NOMO-1 (cell line): ENCODE data around the gene DBP.
"Not testable (repeated sequence)": the region's sequence is repeated elsewhere in the genome, so short reads cannot be mapped to it uniquely, and the experiment has no call there.

ENCODE experiments used
- DNase-seq, 2 experiments: peaks; one replicate each; lab custom pipeline; 2025; ENCODE audit not compliant: unreplicated experiment in 2 of 2; lab: John Stamatoyannopoulos, UW

The DBP gene, protein sequence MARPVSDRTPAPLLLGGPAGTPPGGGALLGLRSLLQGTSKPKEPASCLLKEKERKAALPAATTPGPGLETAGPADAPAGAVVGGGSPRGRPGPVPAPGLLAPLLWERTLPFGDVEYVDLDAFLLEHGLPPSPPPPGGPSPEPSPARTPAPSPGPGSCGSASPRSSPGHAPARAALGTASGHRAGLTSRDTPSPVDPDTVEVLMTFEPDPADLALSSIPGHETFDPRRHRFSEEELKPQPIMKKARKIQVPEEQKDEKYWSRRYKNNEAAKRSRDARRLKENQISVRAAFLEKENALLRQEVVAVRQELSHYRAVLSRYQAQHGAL

DNA sequence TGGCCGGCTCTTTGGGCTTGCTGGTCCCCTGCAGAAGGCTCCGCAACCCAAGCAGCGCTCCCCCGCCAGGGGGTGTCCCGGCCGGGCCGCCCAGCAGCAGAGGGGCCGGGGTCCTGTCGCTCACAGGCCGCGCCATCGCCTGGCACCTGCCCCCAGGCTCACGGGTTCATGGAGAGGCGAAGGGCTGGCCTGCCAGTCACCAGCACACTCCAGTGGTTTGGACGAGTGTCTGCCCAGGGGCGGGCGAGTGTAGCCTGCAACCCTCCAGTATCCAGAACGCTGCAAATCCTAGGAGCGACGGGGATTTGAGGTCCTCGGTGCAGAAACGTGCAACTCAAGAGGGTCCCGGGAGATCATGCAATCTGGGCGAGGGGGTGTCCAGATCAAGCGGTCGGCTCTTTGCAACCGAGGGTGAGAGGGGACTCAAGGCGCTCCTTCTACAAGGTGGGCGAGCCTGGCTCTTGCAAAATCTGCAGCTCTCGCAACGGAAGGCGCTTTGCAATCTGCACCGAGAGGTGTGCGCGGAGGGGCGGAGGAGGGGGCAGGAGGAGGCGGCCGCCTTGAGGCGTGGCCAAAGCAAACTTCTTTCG is at the start of gene DBP:
Gene DBP, minus strand, starts transcription at position 521 of the 590 bp plus-strand sequence. Its CDS starts 385 bp downstream, at position 136.
- DNase-seq: peak in 1 of 2 experiments; percentile 69

DNA sequence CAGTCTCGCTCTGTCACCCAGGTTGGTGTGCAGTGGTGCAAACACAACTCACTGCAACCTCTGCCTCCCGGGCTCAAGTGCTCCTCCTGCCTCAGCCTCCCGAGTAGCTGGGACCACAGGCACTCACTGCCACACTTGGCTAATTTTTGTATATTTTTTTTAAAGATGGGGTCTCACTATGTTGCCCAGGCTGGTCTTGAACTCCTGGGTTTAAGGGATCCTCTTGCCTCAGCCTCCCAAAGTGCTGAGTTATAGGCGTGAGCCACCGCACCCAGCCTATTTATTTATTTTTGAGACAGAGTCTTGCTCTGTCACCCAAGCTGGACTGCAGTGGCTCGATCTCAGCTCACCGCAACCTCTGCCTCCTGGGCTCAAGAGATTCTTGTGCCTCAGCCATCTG is 49.5 kb upstream of the DBP start:
- DNase-seq: not testable (repeated sequence)

DNA sequence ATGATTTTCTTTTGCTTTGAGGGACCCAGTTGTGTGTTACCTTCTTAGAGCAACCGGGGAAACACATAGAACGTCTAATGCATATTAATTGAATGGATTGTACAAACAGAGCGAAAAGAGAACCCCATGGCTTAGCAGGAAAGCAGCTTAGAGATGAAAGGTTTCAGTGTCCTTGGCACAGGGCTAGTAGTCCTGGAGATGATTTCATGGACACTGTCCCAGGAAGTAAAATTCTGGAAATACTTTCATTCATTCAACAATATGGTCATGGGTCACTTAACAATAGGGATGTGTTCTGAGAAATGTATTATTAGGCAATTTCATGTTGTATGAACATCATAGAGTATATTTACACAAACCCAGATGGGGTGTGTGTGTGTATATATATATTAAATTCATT is 48.9 kb upstream of the DBP start:
- no peak for DNase-seq

DNA sequence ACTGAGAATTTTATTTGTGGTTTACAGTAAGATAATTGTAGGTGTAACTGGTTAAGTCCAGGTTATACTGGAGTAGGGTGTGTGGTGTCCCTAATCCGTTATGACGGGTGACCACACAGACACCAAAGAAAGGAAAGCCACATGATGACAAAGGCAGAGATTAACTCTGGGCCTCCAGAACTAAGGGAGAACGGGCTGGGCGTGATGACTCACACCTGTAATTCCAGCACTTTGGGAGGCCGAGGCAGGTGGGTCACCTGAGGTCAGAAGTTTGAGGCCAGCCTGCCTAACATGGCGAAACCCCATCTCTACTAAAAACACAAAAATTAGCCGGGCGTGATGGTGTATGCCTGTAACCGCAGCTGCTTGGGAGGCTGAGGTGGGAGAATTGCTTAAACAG is 48.4 kb upstream of the DBP start:
- DNase-seq: no peak

DNA sequence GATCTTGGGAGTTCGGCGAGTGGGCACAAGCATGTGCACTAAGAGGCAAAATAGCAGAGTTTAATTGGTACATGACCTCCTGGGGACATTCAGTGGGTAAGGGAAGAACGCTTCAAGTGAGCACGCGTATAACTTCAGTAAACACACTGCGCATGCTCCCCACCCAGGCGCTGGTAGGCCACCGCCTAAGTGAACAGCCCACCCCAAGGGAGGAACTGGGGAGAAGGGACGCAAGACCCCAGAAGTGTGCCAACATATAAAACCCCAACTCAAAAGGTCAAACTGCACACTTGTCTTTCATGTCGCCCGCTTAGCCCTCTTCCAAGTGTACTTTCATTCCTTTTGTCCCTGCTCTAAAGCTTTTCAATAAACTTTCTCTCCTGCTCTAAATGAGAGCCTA is 46.2 kb upstream of the DBP start:
- DNase-seq: no peak

DNA sequence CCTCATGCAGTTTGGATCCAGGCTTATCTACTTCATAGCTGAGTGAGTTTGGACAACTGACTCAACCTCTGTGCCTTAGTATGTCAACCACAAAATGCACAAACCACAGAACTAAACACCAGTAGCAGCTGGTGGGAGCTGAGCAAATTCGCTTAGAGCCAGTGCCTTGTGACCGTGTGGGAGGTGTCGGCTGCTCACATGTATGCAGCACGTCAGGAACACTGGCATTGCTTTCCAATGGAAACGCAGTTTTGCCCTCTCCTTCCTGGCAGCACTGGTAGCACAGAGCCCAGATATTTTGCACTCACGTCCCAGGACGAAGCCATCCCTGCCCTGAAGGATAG is 43.9 kb upstream of the DBP start:
- DNase-seq: no peak

DNA sequence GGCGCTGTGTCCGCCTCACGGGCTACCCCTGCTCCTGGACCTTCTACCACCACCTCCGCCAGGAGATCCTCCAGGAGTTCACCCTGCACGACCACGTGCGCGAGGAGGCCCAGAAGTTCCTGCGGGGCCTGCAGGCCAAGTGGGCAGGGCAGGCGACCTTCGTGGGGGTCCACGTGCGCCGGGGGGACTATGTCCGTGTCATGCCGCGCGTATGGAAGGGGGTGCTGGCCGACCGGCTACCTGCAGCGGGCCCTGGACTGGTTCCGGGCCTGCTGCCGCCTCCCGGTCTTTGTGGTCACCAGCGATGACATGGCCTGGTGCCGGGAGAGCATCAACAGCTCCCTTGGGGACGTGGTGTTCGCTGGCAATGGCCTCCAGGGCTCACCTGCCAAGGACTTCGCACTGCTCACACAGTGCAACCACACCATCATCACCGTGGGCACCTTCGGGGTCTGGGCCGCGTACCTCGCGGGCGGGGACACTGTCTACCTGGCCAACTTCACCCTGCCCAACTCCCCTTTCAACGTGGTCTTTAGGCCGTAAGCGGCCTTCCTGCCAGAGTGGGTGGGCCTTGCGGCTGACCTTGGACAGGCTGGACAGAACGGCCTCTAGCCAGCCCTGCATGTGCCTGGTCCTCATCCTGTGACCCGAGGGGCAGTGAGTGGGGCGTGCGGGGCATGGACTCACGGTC is 43.4 kb upstream of the DBP start:
- DNase-seq: no peak

DNA sequence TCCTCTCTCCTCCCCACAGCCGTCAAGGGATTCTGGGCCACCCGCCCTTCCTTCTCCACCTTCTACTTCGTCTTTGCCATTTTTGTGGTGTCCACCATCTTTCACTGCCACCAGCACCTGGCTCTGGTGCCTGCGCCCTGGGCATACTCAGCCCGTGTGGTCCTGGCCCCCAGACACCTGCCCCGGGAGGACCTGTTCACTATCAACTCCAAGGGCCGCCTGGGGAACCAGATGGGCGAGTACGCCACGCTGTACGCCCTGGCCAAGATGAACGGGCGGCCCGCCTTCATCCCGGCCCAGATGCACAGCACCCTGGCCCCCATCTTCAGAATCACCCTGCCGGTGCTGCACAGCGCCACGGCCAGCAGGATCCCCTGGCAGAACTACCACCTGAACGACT is 42.8 kb upstream of the DBP start:
- DNase-seq: not testable (repeated sequence)

DNA sequence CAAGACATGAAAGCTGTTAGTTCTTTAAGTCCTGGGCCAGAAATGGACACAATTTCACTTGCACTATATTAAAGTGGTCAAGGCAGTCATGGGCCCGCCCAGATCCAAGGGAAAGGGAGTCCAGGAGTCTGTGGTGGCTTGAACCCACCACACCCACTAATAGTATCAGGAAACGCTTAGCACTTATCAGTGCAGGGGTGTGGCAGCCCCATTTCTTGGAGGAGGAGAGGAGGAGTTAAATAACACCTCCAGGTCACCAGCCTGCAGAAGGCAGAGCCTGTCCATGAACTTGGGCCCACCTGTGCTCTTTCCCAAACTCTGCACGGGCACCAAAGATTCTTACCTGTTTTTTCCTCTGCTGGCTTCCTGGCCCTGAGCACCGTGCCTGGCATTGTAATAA is 41.0 kb upstream of the DBP start:
- DNase-seq: no peak

DNA sequence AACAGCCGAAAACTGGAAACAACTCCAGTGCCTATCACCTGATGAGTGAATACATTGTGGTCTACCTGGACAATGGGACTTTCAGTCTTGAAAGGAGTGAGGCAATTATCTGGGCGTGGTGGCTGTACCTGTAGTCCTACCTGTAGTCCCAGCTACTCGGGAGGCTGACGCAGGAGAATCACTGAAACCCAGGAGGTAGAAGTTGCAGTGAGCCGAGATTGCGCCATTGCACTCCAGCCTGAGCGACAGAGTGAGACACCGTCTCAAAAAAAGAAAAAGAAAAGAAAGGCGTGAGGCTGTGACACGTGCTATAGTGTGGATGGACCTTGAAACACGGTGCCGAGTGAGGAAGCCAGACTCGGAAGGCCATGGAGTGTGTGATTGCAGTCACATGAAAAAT is 39.7 kb upstream of the DBP start:
- DNase-seq: no peak

DNA sequence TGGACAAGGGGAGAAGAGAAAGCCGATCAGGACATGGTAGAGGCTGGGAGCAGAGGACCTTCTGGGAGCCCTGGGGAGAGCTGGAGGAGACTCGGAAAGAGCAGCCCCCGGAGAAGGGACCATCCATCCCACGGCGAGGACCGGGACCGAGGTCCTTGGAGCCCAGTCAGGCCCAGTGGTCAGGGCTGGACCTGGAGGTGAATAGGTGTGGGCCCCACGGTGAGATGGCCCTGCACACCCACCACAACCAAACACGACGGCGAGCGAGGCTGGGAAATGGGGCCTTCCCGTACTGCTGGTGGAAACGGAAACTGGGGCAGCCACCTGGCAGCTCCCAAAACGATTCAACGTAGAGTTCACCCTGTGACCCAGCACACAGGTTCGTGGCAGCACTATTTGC is 39.3 kb upstream of the DBP start:
- DNase-seq: no peak

DNA sequence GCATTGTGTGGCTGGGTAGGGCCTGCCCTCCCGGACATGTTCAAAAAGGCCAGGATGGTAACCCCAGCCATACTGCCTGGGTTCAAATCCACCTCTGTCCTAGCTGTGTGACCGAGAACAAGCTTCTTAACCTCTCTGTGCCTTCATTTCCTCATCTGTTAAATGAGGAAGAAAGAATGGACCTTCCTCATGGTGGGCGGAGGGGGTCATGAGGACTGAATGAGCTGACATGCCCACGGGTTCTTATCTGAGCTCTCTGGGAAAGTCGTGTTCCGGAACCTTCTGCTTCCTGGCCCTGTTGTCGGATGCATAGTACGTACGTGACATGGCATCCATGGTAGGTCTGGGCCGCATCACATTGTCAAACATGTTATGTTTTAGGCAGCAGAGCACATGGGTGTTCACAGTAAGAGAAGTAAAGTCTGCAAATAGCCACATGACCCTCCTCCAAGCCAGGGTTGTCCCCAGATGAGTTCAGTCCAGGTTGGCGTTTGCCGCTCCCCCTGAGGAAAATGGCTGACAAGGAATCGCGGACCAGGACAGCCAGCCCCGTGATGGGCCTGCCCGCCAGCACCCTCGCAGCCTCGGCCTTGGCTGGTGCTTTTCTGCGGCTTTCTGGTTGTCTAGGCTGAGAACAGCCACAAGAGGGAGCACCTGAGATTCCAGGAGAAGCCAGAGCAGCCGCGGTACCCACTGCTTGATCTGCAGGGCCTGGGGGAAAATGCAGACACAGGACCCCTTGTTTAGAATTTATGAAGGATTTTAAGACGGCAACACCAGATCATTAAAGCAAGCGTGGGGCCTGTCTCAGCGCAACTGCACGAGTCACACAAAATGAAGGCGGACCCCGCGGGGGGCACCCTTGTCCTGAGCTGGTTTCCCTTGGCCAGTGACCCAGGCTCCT is 38.0 kb upstream of the DBP start:
- DNase-seq: peak; percentile 40 to 67

DNA sequence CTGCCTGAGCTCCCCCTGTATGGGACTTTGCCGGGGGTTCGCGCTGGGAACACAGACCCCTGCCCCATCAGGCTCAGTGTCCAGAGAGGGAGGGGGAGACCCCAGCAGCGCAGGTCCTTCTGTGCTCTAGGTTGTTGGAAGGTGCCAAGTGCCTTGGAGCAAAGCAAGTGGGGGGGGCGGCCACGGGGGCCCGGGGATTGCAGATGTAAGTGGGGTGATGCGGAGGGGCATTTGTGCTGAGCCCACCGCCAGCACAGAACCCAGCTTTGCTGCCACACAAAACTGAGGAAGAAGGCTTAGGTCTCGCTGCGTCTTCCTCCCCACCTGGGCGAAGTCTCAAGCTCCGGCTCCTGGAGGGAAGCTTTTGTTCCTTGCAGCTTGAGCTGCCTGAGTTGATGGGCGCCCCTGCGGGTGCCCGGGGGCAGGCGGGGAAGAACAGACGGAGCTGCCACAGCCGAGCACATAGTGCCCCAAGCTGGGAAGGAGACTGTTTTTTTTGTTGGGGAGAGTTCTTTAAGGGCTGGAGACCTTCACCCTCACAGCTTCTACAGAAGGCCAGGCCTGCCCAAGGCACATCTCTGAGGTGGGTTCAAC is 37.1 kb upstream of the DBP start:
- no peak for DNase-seq

DNA sequence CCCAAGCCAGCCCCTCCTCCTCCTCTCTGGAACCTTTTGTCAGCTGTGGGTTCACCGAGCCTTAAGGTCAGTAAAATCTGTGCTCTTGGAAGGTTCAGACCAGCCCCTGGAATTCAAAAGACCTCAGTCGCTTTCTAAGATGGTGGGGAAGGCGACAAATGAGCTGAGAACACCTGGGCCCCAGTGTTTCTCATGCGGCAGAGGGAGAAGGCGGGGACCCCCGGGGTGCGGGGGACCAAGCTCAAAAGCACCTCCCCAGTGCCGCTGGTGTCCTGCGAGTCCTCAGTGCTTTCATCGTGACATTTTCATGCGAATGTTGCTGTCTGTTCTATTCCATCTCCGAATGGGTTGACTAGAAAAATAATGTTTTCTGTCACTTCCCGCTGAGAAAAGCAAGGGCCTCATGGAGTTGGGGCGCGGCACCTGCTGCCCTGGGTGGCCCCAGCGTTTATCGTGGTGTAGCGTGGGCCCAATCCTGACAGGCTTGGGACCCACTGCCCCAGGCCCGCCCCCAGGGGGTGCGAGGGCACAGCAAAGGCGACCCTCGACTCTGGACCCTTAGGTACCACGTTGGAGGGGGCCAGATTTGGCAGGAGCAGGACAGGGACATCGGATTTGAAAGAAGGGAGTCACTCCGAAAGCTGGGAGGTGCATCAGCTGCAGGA is 36.4 kb upstream of the DBP start:
- DNase-seq: no peak

DNA sequence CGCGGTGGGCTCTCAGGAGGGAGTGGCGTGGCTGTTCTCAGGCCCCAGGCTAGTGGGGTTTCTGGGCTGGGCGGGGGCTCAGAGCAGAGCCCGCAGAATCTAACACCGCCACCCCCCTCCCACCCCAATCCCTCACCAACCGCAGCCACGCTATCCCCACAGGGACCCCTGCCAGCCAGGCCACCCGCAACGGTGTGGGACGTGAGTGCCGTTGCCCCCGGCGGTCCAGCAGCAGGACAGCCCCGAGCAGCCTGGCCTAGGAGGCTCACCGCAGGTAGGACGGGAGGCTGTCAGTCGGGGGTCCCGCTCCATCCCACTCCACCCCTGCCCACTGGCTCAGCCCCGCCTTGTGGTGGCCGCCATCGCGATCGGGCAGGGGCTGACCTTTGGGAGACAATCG is 35.8 kb upstream of the DBP start, which contains the start of gene NTN5:
Gene NTN5, minus strand, starts transcription at position 24 of the 400 bp plus-strand sequence. CDS start 2,031 bp downstream, outside the sequence.
- no peak for DNase-seq

DNA sequence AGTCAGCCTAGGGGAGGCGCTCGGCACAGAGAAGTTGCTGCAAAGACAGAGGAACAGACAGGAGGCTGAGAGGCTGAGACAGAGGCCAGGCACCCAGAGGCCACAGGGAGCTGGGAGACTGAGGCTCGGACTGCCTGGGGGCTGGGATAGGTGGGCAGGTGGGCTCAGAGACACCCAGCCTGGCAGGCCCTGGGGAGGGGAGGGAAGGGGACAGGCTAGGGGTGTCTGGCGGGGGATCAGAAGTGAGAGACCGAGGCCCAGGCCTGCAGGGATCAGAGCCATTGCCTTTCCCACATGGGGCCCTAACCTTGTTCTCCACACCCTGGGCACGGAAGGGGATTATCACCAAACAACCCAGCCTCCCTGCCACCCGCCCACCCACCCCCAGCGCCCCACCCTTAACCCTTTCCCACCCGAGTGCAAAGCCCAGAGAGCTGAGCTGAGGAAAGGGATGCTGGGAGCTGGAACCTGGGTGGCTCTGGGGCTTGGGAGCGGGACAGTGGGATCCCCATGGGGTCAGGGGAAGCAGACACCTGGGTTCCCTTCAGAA is 34.3 kb upstream of the DBP start:
- DNase-seq: no peak

DNA sequence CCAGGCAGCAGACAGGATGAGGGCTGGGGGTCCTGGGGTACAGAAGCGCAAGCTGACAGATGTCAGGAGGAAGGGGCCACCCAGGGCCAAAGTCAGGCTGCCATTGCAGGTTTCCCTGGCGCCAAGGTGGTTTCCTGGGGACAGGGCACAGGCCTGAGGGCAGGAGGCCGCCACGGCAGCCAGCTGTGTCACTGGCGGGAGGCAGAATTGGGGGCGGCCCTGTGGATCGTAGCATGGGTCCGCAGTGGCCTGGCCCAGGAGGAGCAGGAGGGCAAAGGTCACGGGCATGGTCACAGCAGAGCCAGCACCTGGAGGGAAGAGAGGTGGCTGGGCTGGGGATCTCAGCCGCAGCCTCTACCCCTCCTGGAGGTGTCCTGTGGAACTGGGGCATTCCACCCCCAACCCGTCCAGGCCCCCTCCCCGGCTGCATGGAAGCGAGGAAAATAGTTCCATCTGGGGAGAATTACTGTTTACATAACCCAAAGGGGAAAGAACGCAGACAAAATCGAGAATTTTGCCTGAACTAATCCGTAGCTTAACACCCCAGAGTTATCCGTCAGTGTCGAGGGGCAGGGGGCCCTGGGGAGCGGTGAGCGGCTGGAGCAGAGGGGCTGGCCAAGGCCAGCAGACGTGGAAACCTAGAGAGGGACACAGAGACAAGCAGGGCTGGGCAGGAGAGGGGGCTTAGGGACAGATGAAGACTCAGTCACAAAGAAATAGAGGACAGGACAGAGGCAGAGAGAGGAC is 33.7 kb upstream of the DBP start:
- no peak for DNase-seq

DNA sequence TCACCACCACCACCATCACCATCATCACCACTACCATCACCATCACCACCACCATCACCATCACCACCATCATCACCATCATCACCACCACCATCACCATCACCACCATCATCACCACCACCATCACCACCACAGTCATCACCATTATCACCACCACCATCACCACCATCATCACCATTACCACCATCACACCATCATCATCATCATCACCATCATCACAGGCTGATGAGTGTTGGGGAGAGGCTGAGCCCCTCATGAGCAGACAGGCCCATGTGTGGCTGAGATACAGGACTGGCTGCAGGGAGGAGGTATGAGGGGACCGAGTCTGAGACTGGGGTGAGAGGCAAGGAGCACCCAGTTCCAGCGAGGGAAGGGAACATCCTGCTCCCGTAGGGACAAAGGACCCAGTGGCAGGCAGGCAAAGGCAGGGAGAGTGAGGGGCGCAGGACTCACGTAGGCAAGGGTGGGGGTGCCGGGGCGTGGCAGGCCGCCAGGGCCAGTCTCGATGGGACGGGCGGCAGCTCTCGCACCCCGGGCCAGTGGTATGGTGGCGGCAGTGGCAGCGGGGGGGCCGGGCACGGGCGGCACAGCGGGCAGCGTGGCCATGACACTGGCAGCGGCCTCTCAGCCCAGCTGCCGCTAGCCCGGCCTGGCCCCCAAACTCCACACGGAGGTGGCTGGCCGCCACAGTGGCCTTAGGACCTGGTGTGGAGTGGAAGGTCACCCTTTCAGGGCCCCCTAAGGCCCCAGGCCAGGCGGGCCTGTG is 32.9 kb upstream of the DBP start:
- no peak for DNase-seq
